Hematopoietic multipotent progenitor cell treated with erythropoietin and hydrocortisone succinate and interleukin-3 and kit ligand, for 15 days (in vitro differentiated cells): ENCODE data around the gene SDC1.
A peak's percentile ranks its signal among the peaks of the same experiment; 100 is the strongest.
"Not testable (repeated sequence)": the region's sequence is repeated elsewhere in the genome, so short reads cannot be mapped to it uniquely, and the experiment has no call there.

Experiments
- DNase-seq: peaks from one replicate; pipeline ENCODE4 v3.0.0-alpha.2; 2015; ENCODE audit warnings: low spot score

SDC1 gene, protein sequence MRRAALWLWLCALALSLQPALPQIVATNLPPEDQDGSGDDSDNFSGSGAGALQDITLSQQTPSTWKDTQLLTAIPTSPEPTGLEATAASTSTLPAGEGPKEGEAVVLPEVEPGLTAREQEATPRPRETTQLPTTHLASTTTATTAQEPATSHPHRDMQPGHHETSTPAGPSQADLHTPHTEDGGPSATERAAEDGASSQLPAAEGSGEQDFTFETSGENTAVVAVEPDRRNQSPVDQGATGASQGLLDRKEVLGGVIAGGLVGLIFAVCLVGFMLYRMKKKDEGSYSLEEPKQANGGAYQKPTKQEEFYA

GRCh38 chr2:20224716-20225293 is at the start of gene SDC1:
TSS of gene SDC1 (minus strand) at chr2:20225130. CDS start at chr2:20224867, 263 bp downstream.
- no peak for DNase-seq

GRCh38 chr2:20273042-20273441 is 48.1 kb upstream of the SDC1 start:
- DNase-seq: no peak

DNA sequence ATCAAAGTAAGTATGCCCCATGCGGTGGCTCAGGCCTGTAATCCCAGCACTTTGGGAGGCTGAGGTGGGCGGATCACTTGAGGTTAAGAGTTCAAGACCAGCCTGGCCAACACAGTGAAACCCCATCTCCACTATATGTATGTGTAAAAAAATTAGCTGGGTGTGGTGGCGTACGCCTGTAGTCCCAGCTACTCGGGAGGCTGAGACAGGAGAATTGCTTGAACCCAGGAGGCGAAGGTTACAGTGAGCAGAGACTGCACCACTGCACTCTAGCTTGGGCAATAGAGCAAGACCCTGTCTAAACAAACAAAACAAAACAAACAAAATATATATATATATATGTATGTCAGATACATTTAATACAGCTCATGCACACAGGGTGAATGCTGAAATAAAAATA is 43.4 kb upstream of the SDC1 start:
- DNase-seq: not testable (repeated sequence)

DNA sequence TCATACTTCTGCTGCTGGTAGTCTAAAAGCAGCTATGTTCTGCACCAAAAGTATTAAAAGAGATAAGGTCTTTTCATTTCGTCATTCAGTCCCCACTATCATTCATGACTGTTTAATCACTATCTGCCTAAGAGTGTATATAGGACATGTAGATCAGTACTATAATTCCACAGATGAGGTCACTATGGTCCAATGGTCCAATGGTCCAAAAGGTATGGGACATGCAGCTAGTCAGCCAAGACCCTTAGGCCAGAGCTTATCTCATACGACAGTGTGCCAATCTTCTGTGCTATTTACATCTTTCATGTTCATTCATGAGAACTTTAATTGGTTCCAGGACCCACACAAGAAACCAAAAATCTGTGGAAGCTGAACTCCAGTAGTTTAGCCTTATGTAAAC is 42.6 kb upstream of the SDC1 start:
- no peak for DNase-seq

GRCh38 chr2:20264629-20265028 is 39.7 kb upstream of the SDC1 start:
- DNase-seq: no peak

DNA sequence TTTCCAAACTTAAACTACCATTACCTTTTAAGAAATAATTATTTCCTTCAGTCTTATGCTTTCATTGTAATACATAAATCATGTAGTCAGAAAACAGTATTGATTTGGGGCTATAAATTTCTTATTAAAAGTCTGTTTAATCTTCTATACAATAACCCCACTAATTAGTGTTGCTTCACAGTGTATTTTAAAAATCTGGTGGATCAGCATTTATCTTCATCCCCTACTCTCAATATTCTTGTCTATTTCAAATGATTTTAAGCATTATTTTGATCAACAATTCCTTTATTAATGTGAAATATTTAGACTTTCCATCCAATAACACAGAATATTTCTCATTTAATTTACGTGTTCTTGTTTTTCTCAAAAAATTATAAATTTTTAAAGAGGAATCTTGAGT is 32.5 kb upstream of the SDC1 start:
- DNase-seq: no peak

DNA sequence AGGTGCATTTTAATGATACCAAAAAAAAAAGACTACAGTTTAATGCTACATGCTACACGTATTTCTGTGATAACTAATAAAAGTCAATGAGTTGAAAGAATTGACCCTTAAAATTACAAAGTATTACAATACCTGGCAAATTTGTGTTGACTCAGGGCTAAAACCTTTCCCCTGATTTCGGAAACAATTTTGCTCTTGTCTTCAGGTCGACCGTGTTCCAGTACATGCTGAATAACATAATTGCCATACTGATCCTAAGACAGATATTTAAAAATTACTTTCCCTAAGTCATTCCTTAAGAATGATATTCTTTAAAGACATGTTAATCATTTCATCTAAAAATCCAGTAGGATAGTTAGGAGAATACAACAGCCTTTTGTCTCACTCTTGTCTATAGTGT is 29.8 kb upstream of the SDC1 start:
- no peak for DNase-seq

DNA sequence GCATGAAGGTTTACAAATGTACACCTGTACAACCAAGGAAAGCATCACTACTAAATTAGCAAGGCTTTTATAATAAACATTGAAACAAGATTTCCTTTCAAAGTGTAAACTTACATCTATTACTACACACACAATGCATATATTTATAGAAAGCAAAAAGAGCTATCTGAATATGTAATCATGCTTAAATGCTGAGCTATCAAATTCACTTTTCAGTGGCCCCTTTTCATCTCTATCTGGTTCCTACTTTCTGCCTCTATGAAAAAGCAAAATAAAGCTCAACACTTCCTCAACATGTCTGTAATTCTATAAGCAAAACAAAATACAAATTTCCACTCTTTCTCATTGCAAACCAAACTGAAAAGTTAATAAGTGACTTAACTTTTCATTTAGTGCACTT is 25.5 kb upstream of the SDC1 start:
- no peak for DNase-seq

GRCh38 chr2:20249170-20249569 is 24.2 kb upstream of the SDC1 start:
- no peak for DNase-seq

GRCh38 chr2:20247084-20247483 is 22.2 kb upstream of the SDC1 start:
- DNase-seq: no peak

DNA sequence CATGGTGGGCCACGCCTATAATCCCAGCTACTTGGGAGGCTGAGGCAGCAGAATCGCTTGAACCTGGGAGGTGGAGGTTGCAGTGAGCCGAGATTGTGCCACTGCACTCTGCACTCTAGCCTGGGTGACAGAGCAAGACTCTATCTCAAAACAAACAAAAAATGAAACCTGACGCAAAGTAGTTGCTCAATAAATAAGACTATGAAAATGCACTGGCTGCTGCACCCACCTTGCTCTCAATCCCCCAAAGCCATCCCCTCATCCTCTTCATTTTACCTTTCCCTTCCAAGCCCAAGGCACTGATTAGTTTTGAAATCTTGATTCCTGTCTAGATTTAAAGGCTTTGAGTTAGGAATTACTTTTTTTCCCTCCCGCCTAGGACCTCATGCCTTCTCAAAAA is 18.7 kb upstream of the SDC1 start:
- DNase-seq: not testable (repeated sequence)

DNA sequence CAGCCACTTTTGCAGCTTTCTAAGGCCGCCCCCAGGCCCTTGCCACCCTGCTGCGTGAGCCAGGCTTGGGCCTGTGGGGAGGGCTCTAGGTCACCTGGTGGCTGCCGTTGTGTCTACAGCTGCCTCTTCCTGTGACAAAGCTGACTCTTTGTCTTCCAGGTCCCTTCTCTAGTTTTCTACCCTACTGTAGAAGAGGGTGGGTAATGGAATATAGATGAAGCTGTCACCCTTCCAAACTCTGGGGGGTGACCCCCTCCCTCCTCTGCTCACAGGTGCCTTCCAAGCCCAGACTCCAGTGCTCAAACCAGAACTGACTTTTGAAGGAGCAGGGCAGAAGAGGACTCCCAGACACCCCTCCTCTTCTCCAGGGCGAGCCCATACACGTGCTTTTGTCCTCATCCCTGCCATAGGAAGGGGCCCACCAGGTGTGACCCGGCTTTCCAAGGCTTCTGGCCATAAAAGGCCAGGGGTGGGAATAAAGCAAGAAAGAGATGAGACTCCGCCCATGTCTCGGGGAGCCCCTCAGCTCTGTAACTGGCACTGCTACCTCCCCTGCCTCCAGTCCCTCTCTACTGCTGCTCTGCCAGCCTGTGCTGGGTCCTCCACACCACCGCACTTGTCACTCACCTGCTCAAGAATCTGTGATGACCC is 17.9 kb upstream of the SDC1 start:
- no peak for DNase-seq

- DNase-seq: peak; percentile 28
These were observed 17.2 kb upstream of the SDC1 start for GRCh38 chr2:20241973-20242726.

- DNase-seq: not testable (repeated sequence)
These were observed 15.4 kb upstream of the SDC1 start for GRCh38 chr2:20240291-20240690.

GRCh38 chr2:20236496-20236895 is 11.6 kb upstream of the SDC1 start:
- no peak for DNase-seq

- DNase-seq: no peak
These were observed 10.8 kb upstream of the SDC1 start for GRCh38 chr2:20235655-20236305.

DNA sequence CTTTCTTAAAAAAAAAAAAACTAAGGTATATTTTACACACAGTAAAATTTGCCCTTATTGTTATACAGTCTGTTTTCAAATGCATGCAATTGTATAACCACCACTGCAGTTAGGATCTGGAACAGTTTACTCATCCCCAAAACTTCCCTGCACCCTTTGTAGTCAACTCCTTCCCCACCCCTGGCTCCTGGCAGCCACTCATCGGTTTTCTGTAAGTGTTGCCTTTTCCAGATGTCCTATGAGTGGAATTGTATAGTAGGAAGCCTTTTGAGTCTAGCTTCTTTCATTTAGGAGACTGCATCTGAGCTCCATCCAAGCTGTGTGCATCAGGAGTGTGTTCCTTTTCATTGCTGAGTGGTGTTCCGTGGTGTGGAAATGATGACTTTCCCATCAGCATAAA is 9.7 kb upstream of the SDC1 start:
- not testable (repeated sequence) for DNase-seq

- no peak for DNase-seq
These were observed 7.9 kb upstream of the SDC1 start for GRCh38 chr2:20232837-20233207.

- no peak for DNase-seq
These were observed 6.7 kb upstream of the SDC1 start for GRCh38 chr2:20231598-20232026.

DNA sequence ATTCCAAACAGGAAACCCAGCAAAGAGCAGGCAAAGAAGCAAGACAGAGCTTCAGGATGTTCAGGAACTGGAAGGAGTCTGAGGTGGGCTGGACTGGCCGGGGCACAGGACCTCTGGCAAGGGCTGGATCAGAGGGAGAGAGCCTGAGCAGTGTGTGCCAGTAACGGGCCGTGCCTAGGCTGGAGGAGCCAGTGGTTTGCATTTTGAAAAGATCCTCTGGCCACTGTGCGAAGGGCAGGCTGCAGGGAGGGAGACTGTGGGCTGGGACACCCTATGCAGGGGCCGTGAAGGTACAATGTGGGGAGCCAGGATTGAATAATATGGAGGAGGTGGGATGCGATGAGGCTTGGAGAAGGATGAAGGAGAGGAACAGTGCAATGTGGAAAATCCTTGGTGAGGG is 6.2 kb upstream of the SDC1 start:
- no peak for DNase-seq

- no peak for DNase-seq
These were observed 5.1 kb upstream of the SDC1 start for GRCh38 chr2:20230114-20230425.

- DNase-seq: no peak
These were observed 4.6 kb upstream of the SDC1 start for GRCh38 chr2:20229322-20230113.
